ENCODE measurements around the gene SCRT2. TPM values are rescaled to one million over a fixed set of nuclear protein-coding genes. Genes with fewer than 3 reads are reported as not detected.

The SCRT2 gene
- total RNA-seq, 1 donor from 2014 or later, result not detected

GRCh38 chr20:676967-677366 lies 1.4 kb upstream of the SCRT2 start:
- Histone ChIP-seq H3K36me3 (ENCODE audit: insufficient read depth, low read length) (no peaks in the 10 kb centered on the region), H2AFZ (ENCODE audit: low read depth, low read length) (no peak overlapping the region), H3K9me3 (ENCODE audit: insufficient read depth, low read depth, low read length) (no peaks in the 10 kb centered on the region), H3K79me2 (ENCODE audit: insufficient read depth, low read length) (no peaks in the 10 kb centered on the region), H4K20me1 (ENCODE audit: insufficient read depth, low read length) (peaks cover 10% of the 10 kb centered on the region), H3K27ac (ENCODE audit: low read depth, low read length) (no peak overlapping the region), H3K27me3 (ENCODE audit: insufficient read depth, low read length) (peaks cover 47% of the 10 kb centered on the region), H3K4me2 (ENCODE audit: low read length) (no peak overlapping the region), H3K9ac (ENCODE audit: low read length) (no peak overlapping the region), H3K4me1 (ENCODE audit: insufficient read depth, low read length) (peaks cover 3% of the 10 kb centered on the region), H3K4me3 (ENCODE audit: insufficient read depth, low read depth, low read length) (no peak overlapping the region)
- no peaks in the 10 kb centered on the region for H3K9me3 Mint-ChIP-seq (ENCODE audit: unreplicated experiment)
- H3K36me3 Mint-ChIP-seq (ENCODE audit: low read depth, unreplicated experiment), result peaks cover 2% of the 10 kb centered on the region
- no peak overlapping the region for H3K4me3 Mint-ChIP-seq (ENCODE audit: unreplicated experiment)
- peaks cover 72% of the 10 kb centered on the region for H3K27me3 Mint-ChIP-seq (ENCODE audit: low read depth, unreplicated experiment)
- TF ChIP-seq CTCF (IDR thresholded peaks at IDR 0.05; ENCODE audit: insufficient read depth, low read depth, low read length) (no peak), EZH2 (IDR thresholded peaks at IDR 0.05; ENCODE audit: insufficient read depth, low read length) (no peak)
- H3K4me1 Mint-ChIP-seq (ENCODE audit: low read depth, unreplicated experiment), result peaks cover 3% of the 10 kb centered on the region
- DNase-seq (ENCODE audit: low read depth) (no peak), FAIRE-seq (no peak)
- no peak overlapping the region for H3K27ac Mint-ChIP-seq (ENCODE audit: unreplicated experiment)

GRCh38 chr20:676315-676937 lies 824 bp upstream of the SCRT2 start:
- Histone ChIP-seq H3K27ac (ENCODE audit: low read depth, low read length) (no peak overlapping the region), H3K36me3 (ENCODE audit: insufficient read depth, low read length) (no peaks in the 10 kb centered on the region), H3K4me2 (ENCODE audit: low read length) (peak overlapping the region; percentile 78), H4K20me1 (ENCODE audit: insufficient read depth, low read length) (peaks cover 10% of the 10 kb centered on the region), H2AFZ (ENCODE audit: low read depth, low read length) (no peak overlapping the region), H3K79me2 (ENCODE audit: insufficient read depth, low read length) (no peaks in the 10 kb centered on the region), H3K4me3 (ENCODE audit: insufficient read depth, low read depth, low read length) (no peak overlapping the region), H3K9ac (ENCODE audit: low read length) (no peak overlapping the region), H3K4me1 (ENCODE audit: insufficient read depth, low read length) (peaks cover 3% of the 10 kb centered on the region), H3K27me3 (ENCODE audit: insufficient read depth, low read length) (peaks cover 48% of the 10 kb centered on the region), H3K9me3 (ENCODE audit: insufficient read depth, low read depth, low read length) (no peaks in the 10 kb centered on the region)
- Mint-ChIP-seq H3K27ac (ENCODE audit: unreplicated experiment) (no peak overlapping the region), H3K4me1 (ENCODE audit: low read depth, unreplicated experiment) (peaks cover 5% of the 10 kb centered on the region), H3K36me3 (ENCODE audit: low read depth, unreplicated experiment) (peaks cover 2% of the 10 kb centered on the region), H3K4me3 (ENCODE audit: unreplicated experiment) (peak overlapping the region; percentile 27), H3K27me3 (ENCODE audit: low read depth, unreplicated experiment) (peaks cover 73% of the 10 kb centered on the region), H3K9me3 (ENCODE audit: unreplicated experiment) (no peaks in the 10 kb centered on the region)
- TF ChIP-seq CTCF (IDR thresholded peaks at IDR 0.05; ENCODE audit: insufficient read depth, low read depth, low read length) (no peak), EZH2 (IDR thresholded peaks at IDR 0.05; ENCODE audit: insufficient read depth, low read length) (peak; percentile 24)
- FAIRE-seq, result no peak
- no peak for DNase-seq (ENCODE audit: low read depth)

- H3K4me3 Mint-ChIP-seq (ENCODE audit: unreplicated experiment), result no peak overlapping the region
- H3K27me3 ChIP-seq (ENCODE audit: insufficient read depth, low read length), result peaks cover 49% of the 10 kb centered on the region
- H3K27ac Mint-ChIP-seq (ENCODE audit: unreplicated experiment), result no peak overlapping the region
- H3K36me3 Mint-ChIP-seq (ENCODE audit: low read depth, unreplicated experiment), result peaks cover 2% of the 10 kb centered on the region
- H3K27me3 Mint-ChIP-seq (ENCODE audit: low read depth, unreplicated experiment), result peaks cover 77% of the 10 kb centered on the region
- TF ChIP-seq CTCF (IDR thresholded peaks at IDR 0.05; ENCODE audit: insufficient read depth, low read depth, low read length), result no peak
- TF ChIP-seq EZH2 (IDR thresholded peaks at IDR 0.05; ENCODE audit: insufficient read depth, low read length), result no peak
- DNase-seq (ENCODE audit: low read depth), result no peak
- H3K9me3 ChIP-seq (ENCODE audit: insufficient read depth, low read depth, low read length), result no peaks in the 10 kb centered on the region
- H3K4me1 ChIP-seq (ENCODE audit: insufficient read depth, low read length), result peaks cover 3% of the 10 kb centered on the region
- no peak overlapping the region for H3K4me3 ChIP-seq (ENCODE audit: insufficient read depth, low read depth, low read length)
- no peak overlapping the region for H3K9ac ChIP-seq (ENCODE audit: low read length)
- peaks cover 5% of the 10 kb centered on the region for H3K4me1 Mint-ChIP-seq (ENCODE audit: low read depth, unreplicated experiment)
- H3K79me2 ChIP-seq (ENCODE audit: insufficient read depth, low read length), result no peaks in the 10 kb centered on the region
- no peak overlapping the region for H2AFZ ChIP-seq (ENCODE audit: low read depth, low read length)
- H4K20me1 ChIP-seq (ENCODE audit: insufficient read depth, low read length), result peaks cover 10% of the 10 kb centered on the region
- no peaks in the 10 kb centered on the region for H3K36me3 ChIP-seq (ENCODE audit: insufficient read depth, low read length)
- H3K27ac ChIP-seq (ENCODE audit: low read depth, low read length), result no peak overlapping the region
- peak overlapping the region; percentile 50 for H3K4me2 ChIP-seq (ENCODE audit: low read length)
- H3K9me3 Mint-ChIP-seq (ENCODE audit: unreplicated experiment), result no peaks in the 10 kb centered on the region
- FAIRE-seq, result no peak
Measured at GRCh38 chr20:675033-675452, 559 bp downstream of the SCRT2 start.

Measured in astrocyte (in vitro differentiated cells and primary cell).